Measurements from ENCODE around the gene MYOCD. TPM values are rescaled to one million over a fixed set of nuclear protein-coding genes. Genes with fewer than 3 reads are reported as not detected.
A peak's percentile ranks its signal among the peaks of the same experiment; 100 is the strongest.

The MYOCD gene
- total and polyA plus RNA-seq, 2 of the 13 experiments (the other 11 are each of a cell fraction or from before 2014, with no cell fraction given), result not detected

GRCh38 chr17:12641084-12641483 lies 24.6 kb upstream of the MYOCD start:
- no peak for DNase-seq (ENCODE audit: low spot score)
- POLR2A ChIA-PET, result no interaction called here
- no peak for ATAC-seq
- Histone ChIP-seq H2AFZ (ENCODE audit: low read length) (no peak overlapping the region), H3K79me2 (ENCODE audit: insufficient read depth, low read length) (no peaks in the 10 kb centered on the region), H3K27ac (ENCODE audit: extremely low read length, insufficient read depth, low read length) (no peak overlapping the region), H3K9me3 (ENCODE audit: low read length) (no peaks in the 10 kb centered on the region), H3K4me3 (replicated peaks in 1 of 3; ENCODE audit: insufficient read depth in 1 of 3, low read depth in 2 of 3, low read length in 3 of 3) (no peak overlapping the region), H3K27me3 (ENCODE audit: control insufficient read depth in 1 of 2, insufficient read depth in 2 of 2, low read length in 2 of 2) (no peaks in the 10 kb centered on the region), H3K4me1 (ENCODE audit: insufficient read depth, low read length) (0 out of 2 replicates have a peak, but pooled peaks cover 4% of the 10 kb centered on the region), H3K36me3 (replicated peaks in 1 of 2; ENCODE audit: control insufficient read depth in 1 of 2, insufficient read depth in 2 of 2, low read length in 2 of 2) (no peaks in the 10 kb centered on the region), H3K4me2 (ENCODE audit: low read depth, low read length) (no peak overlapping the region), H4K20me1 (ENCODE audit: insufficient read depth, low read length) (no peaks in the 10 kb centered on the region), H3K9ac (ENCODE audit: insufficient read depth, low read depth, low read length) (no peak overlapping the region)
- CTCF ChIA-PET (ENCODE audit: low intra/inter-chr PET ratio, low total read pairs), result no interaction called here
- FAIRE-seq, result no peak
- in situ Hi-C loops (cut with HindIII; ENCODE audit: extremely low pct_ligation_motif_present, low pct_unique_long_range_greater_than_20kb), result no loop called here
- WGBS (ENCODE audit: low lambda C conversion rate), result 2% methylated on average over 2 of the region's 2 CpGs
- no TSS peak for BruUV-seq (replicated peaks)
- intact Hi-C loops (cut with micrococcal nuclease; ENCODE audit: unreplicated experiment), result no loop called here
- no peak for TF ChIP-seq ZNF598 (CRISPR knock-in tag; IDR thresholded peaks at IDR 0.05; ENCODE audit: borderline replicate concordance)
- no peak for TF ChIP-seq GTF2F1 (IDR thresholded peaks at IDR 0.05; ENCODE audit: low read length)
- TF ChIP-seq ZNF691 (CRISPR knock-in tag; IDR thresholded peaks at IDR 0.05; ENCODE audit: borderline replicate concordance, low read depth), result no peak
- TF ChIP-seq GATAD1 (CRISPR knock-in tag; IDR thresholded peaks at IDR 0.05), result no peak
- no peak for TF ChIP-seq ZNF317 (CRISPR knock-in tag; IDR thresholded peaks at IDR 0.05)

GRCh38 chr17:12642034-12642433 lies 23.7 kb upstream of the MYOCD start:
- WGBS (ENCODE audit: low lambda C conversion rate), result 13% methylated on average over 4 of the region's 4 CpGs
- H3K9ac ChIP-seq (ENCODE audit: insufficient read depth, low read depth, low read length), result no peak overlapping the region
- no peaks in the 10 kb centered on the region for H4K20me1 ChIP-seq (ENCODE audit: insufficient read depth, low read length)
- no peaks in the 10 kb centered on the region for H3K36me3 ChIP-seq (replicated peaks in 1 of 2; ENCODE audit: control insufficient read depth in 1 of 2, insufficient read depth in 2 of 2, low read length in 2 of 2)
- no peak for DNase-seq (ENCODE audit: low spot score)
- no peak overlapping the region for H3K4me2 ChIP-seq (ENCODE audit: low read depth, low read length)
- H3K27me3 ChIP-seq (ENCODE audit: control insufficient read depth in 1 of 2, insufficient read depth in 2 of 2, low read length in 2 of 2), result no peaks in the 10 kb centered on the region
- H3K9me3 ChIP-seq (ENCODE audit: low read length), result no peaks in the 10 kb centered on the region
- BruUV-seq (replicated peaks), result no TSS peak
- H2AFZ ChIP-seq (ENCODE audit: low read length), result no peak overlapping the region
- no peak for FAIRE-seq
- intact Hi-C loops (cut with micrococcal nuclease; ENCODE audit: unreplicated experiment) (no loop called here), in situ Hi-C loops (cut with HindIII; ENCODE audit: extremely low pct_ligation_motif_present, low pct_unique_long_range_greater_than_20kb) (no loop called here)
- no peak overlapping the region for H3K4me3 ChIP-seq (replicated peaks in 1 of 3; ENCODE audit: insufficient read depth in 1 of 3, low read depth in 2 of 3, low read length in 3 of 3)
- TF ChIP-seq NAIF1 (CRISPR knock-in tag; IDR thresholded peaks at IDR 0.05; ENCODE audit: borderline replicate concordance) (no peak), CEBPB (IDR thresholded peaks at IDR 0.05; ENCODE audit: borderline replicate concordance, low read depth, low read length) (peak; percentile 15; the same call in 1 of the 2 replicates)
- no peak for ATAC-seq
- H3K79me2 ChIP-seq (ENCODE audit: insufficient read depth, low read length), result no peaks in the 10 kb centered on the region
- ChIA-PET CTCF (ENCODE audit: low intra/inter-chr PET ratio, low total read pairs) (no interaction called here), POLR2A (no interaction called here)
- H3K27ac ChIP-seq (ENCODE audit: extremely low read length, insufficient read depth, low read length), result no peak overlapping the region
- 0 out of 2 replicates have a peak, but pooled peaks cover 4% of the 10 kb centered on the region for H3K4me1 ChIP-seq (ENCODE audit: insufficient read depth, low read length)

All from HepG2 (cell line).